Loucy (cell line): ENCODE data around the gene RIPOR3.

ENCODE experiments used
- CTCF ChIP-seq: fragments of 200-600 bp; sonication (generic); conservative IDR thresholded peaks from 2 replicates; pipeline ENCODE4 v1.5.1; 2014; ENCODE audit warnings: mild to moderate bottlenecking, antibody characterized with exemption, low read length
- EZH2phosphoT487 ChIP-seq: fragments of 200-600 bp; IDR thresholded peaks from 2 replicates; pipeline ENCODE4 v1.6.1; 2018; ENCODE audit warnings: antibody characterized with exemption, mild to moderate bottlenecking, moderate library complexity, borderline replicate concordance

- TF ChIP-seq CTCF (no peak), EZH2phosphoT487 (no peak)
Measured at GRCh38 chr20:50668326-50668725, 23.0 kb downstream of the RIPOR3 start.
